HCT116 (cell line): ENCODE results near the gene CRYZ. TPM values are rescaled to one million over a fixed set of nuclear protein-coding genes. Genes with fewer than 3 reads are reported as not detected.
"Not testable (repeated sequence)": the region's sequence is repeated elsewhere in the genome, so short reads cannot be mapped to it uniquely, and the experiment has no call there.

ENCODE experiments used
- ATAC-seq: fragments of 200-7000 bp; cut with Tn5 transposase; 2 replicates; pipeline ENCODE4 v1.9.1; 2020; ENCODE audit warnings: mild to moderate bottlenecking, moderate library complexity
- BruUV-seq: library from RNA; stranded (reverse); fragments of 400-500 nt; replicated peaks from 2 replicates; lab custom pipeline; 2021; lab: Mats Ljungman, UMichigan
- CTCF ChIA-PET: fragments of 300-600 bp; sonication (Branson Sonifier 250); formaldehyde crosslinking; loops from one replicate; lab custom pipeline; 2021; ENCODE audit warnings: antibody characterized with exemption; lab: Charles Lee
- POLR2A ChIA-PET: fragments of 300-600, 350-600 bp; sonication (Branson Sonifier 250); formaldehyde crosslinking; loops from one replicate; lab custom pipeline; 2021; ENCODE audit warnings: antibody characterized with exemption; lab: Charles Lee
- RAD21 ChIA-PET, 2 experiments: fragments of 300-600 bp; sonication (Branson Sonifier 250); formaldehyde crosslinking; loops; one replicate each; lab custom pipeline; 2023; ENCODE audit warnings: low total read pairs in 2 of 2; ENCODE audit not compliant: uncharacterized antibody in 2 of 2, unreplicated experiment in 2 of 2, low non-redundant PET in 1 of 2; lab: Charles Lee
- DNase-seq: peaks from one replicate; pipeline ENCODE4 v3.0.0-alpha.2; 2010; ENCODE audit warnings: low read depth, low spot score
- H2AFZ ChIP-seq: fragments of 200-600 bp; shearing (Covaris generic), sonication (generic); 2 replicates; pipeline ENCODE4 v1.6.1; 2017; ENCODE audit warnings: low read depth, mixed run types, mixed read lengths, antibody characterized with exemption, low read length; ENCODE audit not compliant: poor library complexity, severe bottlenecking
- H3K27ac ChIP-seq: 2 replicates; pipeline ENCODE4 v1.5.1; 2012; ENCODE audit warnings: low read depth, low read length
- H3K27me3 ChIP-seq: fragments of 200-600 bp; sonication (generic); 2 replicates; pipeline ENCODE4 v1.6.1; 2016; ENCODE audit warnings: mixed run types, low read length, mixed read lengths; ENCODE audit not compliant: insufficient read depth
- H3K36me3 ChIP-seq, 2 experiments: fragments of 200-500 bp in 1 of 2; fragments of 200-600 bp in 1 of 2; sonication (Bioruptor generic) in 1 of 2; sonication (generic) in 1 of 2; 2 replicates each; pipeline versions ENCODE4 v1.5.1 to v1.6.1; 2014 to 2016; ENCODE audit warnings: low read length in 2 of 2, inconsistent platforms in 1 of 2, mixed read lengths in 1 of 2, mixed run types in 1 of 2; ENCODE audit not compliant: insufficient read depth in 2 of 2, control insufficient read depth in 1 of 2
- H3K4me1 ChIP-seq, 2 experiments: fragments of 200-600 bp in 1 of 2; sonication (generic) in 1 of 2; 2 replicates each; pipeline versions ENCODE4 v1.5.1 to v1.6.1; 2012 to 2017; ENCODE audit warnings: low read length in 2 of 2, inconsistent platforms in 1 of 2, mild to moderate bottlenecking in 1 of 2, mixed read lengths in 1 of 2, mixed run types in 1 of 2, moderate library complexity in 1 of 2; ENCODE audit not compliant: insufficient read depth in 2 of 2, control insufficient read depth in 1 of 2
- H3K4me2 ChIP-seq: fragments of 200-600 bp; sonication (generic); 2 replicates; pipeline ENCODE4 v1.6.1; 2017; ENCODE audit warnings: mixed run types, low read length, mixed read lengths
- H3K4me3 ChIP-seq, 2 experiments: fragments of 200-600 bp in 1 of 2; sonication (generic) in 1 of 2; replicated peaks in 1 of 2; 2 replicates each; pipeline ENCODE4 v1.5.1; 2011 to 2016; ENCODE audit warnings: low read length in 2 of 2, control low read depth in 1 of 2, low read depth in 1 of 2, mild to moderate bottlenecking in 1 of 2, mixed read lengths in 1 of 2, mixed run types in 1 of 2
- H3K79me2 ChIP-seq: fragments of 200-600 bp; sonication (generic); 2 replicates; pipeline ENCODE4 v1.6.1; 2017; ENCODE audit warnings: mild to moderate bottlenecking, mixed run types, low read length, moderate library complexity, mixed read lengths; ENCODE audit not compliant: insufficient read depth
- H3K9ac ChIP-seq: fragments of 200-600 bp; sonication (generic); 2 replicates; pipeline ENCODE4 v1.6.1; 2016; ENCODE audit warnings: low read length, mixed read lengths
- H3K9me2 ChIP-seq: fragments of 200-600 bp; sonication (generic), shearing (Covaris generic); 2 replicates; pipeline ENCODE4 v1.6.1; 2017; ENCODE audit warnings: mixed run types, mild to moderate bottlenecking, moderate library complexity; ENCODE audit not compliant: insufficient read depth
- H3K9me3 ChIP-seq, 2 experiments: fragments of 200-500 bp in 1 of 2; fragments of 200-600 bp in 1 of 2; sonication (Bioruptor generic) in 1 of 2; sonication (generic) in 1 of 2; 2 replicates each; pipeline ENCODE4 v1.6.1; 2014 to 2017; ENCODE audit warnings: low read length in 2 of 2, mixed read lengths in 2 of 2, inconsistent platforms in 1 of 2, low read depth in 1 of 2, mild to moderate bottlenecking in 1 of 2, mixed run types in 1 of 2, moderate library complexity in 1 of 2; ENCODE audit not compliant: control insufficient read depth in 1 of 2, insufficient read depth in 1 of 2
- H4K20me1 ChIP-seq: fragments of 200-600 bp; sonication (generic), shearing (Covaris generic); 2 replicates; pipeline ENCODE4 v1.6.1; 2017; ENCODE audit warnings: mixed run types, mild to moderate bottlenecking, moderate library complexity; ENCODE audit not compliant: insufficient read depth
- CBX3 ChIP-seq: IDR thresholded peaks from 2 replicates; pipeline ENCODE4 v1.6.1; 2012; ENCODE audit warnings: low read depth
- CTCF ChIP-seq, 3 experiments: fragments of 200-600 bp in 1 of 3; sonication (generic) in 1 of 3; IDR thresholded peaks in 2 of 3; conservative IDR thresholded peaks in 1 of 3; 2 replicates each; pipeline ENCODE4 v1.5.1; 2012 to 2017; ENCODE audit warnings: low read depth in 2 of 3, low read length in 2 of 3, antibody characterized with exemption in 1 of 3, borderline replicate concordance in 1 of 3, control low read depth in 1 of 3, mild to moderate bottlenecking in 1 of 3, mixed read lengths in 1 of 3, mixed run types in 1 of 3, moderate library complexity in 1 of 3; ENCODE audit not compliant: insufficient read depth in 1 of 3
- EGR1 ChIP-seq: IDR thresholded peaks from 2 replicates; pipeline ENCODE4 v1.6.1; 2012; ENCODE audit warnings: low read depth
- ELF1 ChIP-seq: IDR thresholded peaks from 2 replicates; pipeline ENCODE4 v1.6.1; 2012; ENCODE audit warnings: low read depth, borderline replicate concordance
- EZH2phosphoT487 ChIP-seq: fragments of 200-600 bp; IDR thresholded peaks from 2 replicates; pipeline ENCODE4 v1.6.1; 2018; ENCODE audit warnings: antibody characterized with exemption, borderline replicate concordance
- FOSL1 ChIP-seq: IDR thresholded peaks from 2 replicates; pipeline ENCODE4 v1.6.1; 2012; ENCODE audit warnings: low read depth
- JUND ChIP-seq: IDR thresholded peaks from 2 replicates; pipeline ENCODE4 v1.6.1; 2012
- MAX ChIP-seq: IDR thresholded peaks from 2 replicates; pipeline ENCODE4 v1.6.1; 2012
- POLR2A ChIP-seq: IDR thresholded peaks from 2 replicates; pipeline ENCODE4 v1.7.0; 2011; ENCODE audit warnings: borderline replicate concordance; ENCODE audit not compliant: insufficient read depth, insufficient read length; ENCODE audit errors: extremely low read depth
- RAD21 ChIP-seq: IDR thresholded peaks from 2 replicates; pipeline ENCODE4 v1.6.1; 2012; ENCODE audit warnings: low read depth, mild to moderate bottlenecking
- SP1 ChIP-seq: IDR thresholded peaks from 2 replicates; pipeline ENCODE4 v1.6.1; 2012; ENCODE audit warnings: low read depth
- SRF ChIP-seq: IDR thresholded peaks from 2 replicates; pipeline ENCODE4 v1.6.1; 2012; ENCODE audit warnings: low read depth
- YY1 ChIP-seq: IDR thresholded peaks from 2 replicates; pipeline ENCODE4 v1.6.1; 2011; ENCODE audit warnings: low read length, low read depth, moderate library complexity, mild to moderate bottlenecking; ENCODE audit not compliant: insufficient replicate concordance; ENCODE audit errors: extremely low read depth
- ZFX ChIP-seq: fragments of 450-650 bp; IDR thresholded peaks from 2 replicates; pipeline ENCODE4 v1.6.1; 2017
- intact Hi-C: fragments of 100-400 bp; cut with micrococcal nuclease; formaldehyde crosslinking; loops from 2 replicates; pipeline ENCODE4 v1.10.0; 2022
- total RNA-seq: library from RNA; stranded (reverse); gene quantifications from one replicate; pipeline ENCODE4 v1.2.1, GENCODE V29; 2021; ENCODE audit not compliant: unreplicated experiment
- TF ChIP-seq, protein P1 (sequence below): IDR thresholded peaks from 2 replicates; pipeline ENCODE4 v1.6.1; 2012; ENCODE audit warnings: low read depth

The CRYZ gene
- total RNA-seq, 1 experiment from 2014 or later = 28.2 TPM

DNA sequence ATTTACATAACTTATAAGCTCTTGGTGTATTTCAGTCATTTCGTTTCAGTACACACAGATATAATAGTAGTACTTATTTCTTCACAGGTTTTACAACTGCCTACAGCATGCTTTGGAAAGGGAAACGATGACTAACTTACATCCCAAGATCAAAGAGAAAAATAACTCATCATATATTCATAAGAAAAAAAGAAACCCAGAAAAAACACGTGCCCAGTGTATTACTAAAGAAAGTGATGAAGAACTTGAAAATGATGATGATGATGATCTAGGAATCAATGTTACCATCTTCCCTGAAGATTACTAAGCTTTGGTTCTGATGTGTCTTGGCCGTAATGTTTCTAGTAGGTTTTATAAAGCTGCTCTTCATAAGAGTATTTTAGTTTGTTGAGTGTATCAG is 31.0 kb upstream of the CRYZ start:
- no peak for ATAC-seq
- Histone ChIP-seq H3K9ac (no peak overlapping the region), H2AFZ (no peak overlapping the region)
- TF ChIP-seq RAD21 (no peak), SRF (no peak), JUND (no peak), FOSL1 (no peak), SP1 (no peak), CBX3 (no peak), ELF1 (no peak), POLR2A (no peak), EGR1 (no peak), YY1 (no peak), ZFX (no peak), MAX (no peak), CTCF (IDR thresholded peaks at IDR 0.05 in 2 of 3, conservative IDR thresholded peaks at IDR 0.05 in 1 of 3; ENCODE audit: borderline replicate concordance in 1 of 3, insufficient read depth in 1 of 3, low read depth in 2 of 3, low read length in 2 of 3) (no peak), EZH2phosphoT487 (no peak)
- TF ChIP-seq, protein P1, sequence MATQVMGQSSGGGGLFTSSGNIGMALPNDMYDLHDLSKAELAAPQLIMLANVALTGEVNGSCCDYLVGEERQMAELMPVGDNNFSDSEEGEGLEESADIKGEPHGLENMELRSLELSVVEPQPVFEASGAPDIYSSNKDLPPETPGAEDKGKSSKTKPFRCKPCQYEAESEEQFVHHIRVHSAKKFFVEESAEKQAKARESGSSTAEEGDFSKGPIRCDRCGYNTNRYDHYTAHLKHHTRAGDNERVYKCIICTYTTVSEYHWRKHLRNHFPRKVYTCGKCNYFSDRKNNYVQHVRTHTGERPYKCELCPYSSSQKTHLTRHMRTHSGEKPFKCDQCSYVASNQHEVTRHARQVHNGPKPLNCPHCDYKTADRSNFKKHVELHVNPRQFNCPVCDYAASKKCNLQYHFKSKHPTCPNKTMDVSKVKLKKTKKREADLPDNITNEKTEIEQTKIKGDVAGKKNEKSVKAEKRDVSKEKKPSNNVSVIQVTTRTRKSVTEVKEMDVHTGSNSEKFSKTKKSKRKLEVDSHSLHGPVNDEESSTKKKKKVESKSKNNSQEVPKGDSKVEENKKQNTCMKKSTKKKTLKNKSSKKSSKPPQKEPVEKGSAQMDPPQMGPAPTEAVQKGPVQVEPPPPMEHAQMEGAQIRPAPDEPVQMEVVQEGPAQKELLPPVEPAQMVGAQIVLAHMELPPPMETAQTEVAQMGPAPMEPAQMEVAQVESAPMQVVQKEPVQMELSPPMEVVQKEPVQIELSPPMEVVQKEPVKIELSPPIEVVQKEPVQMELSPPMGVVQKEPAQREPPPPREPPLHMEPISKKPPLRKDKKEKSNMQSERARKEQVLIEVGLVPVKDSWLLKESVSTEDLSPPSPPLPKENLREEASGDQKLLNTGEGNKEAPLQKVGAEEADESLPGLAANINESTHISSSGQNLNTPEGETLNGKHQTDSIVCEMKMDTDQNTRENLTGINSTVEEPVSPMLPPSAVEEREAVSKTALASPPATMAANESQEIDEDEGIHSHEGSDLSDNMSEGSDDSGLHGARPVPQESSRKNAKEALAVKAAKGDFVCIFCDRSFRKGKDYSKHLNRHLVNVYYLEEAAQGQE = no peak
- TF ChIP-seq, all 23 proteins: peak for 0
- no TSS peak for BruUV-seq
- RAD21 ChIA-PET = no interaction called here
- no peaks in the 10 kb centered on the region for H3K4me1 ChIP-seq
- H3K79me2 ChIP-seq = 0 out of 2 replicates have a peak, but pooled peaks cover 4% of the 10 kb centered on the region
- peaks cover 5% of the 10 kb centered on the region for H4K20me1 ChIP-seq
- H3K36me3 ChIP-seq = peaks cover 5% of the 10 kb centered on the region in 2 experiments; a peak in 2 of 4 replicates
- no peaks in the 10 kb centered on the region for H3K9me2 ChIP-seq
- CTCF ChIA-PET = interaction anchor here (1.6 kb wide), 1 partner anchor 8 kb away, joined by 4 read pairs; no protein-coding TSS in a partner anchor
- no peaks in the 10 kb centered on the region for H3K27me3 ChIP-seq
- POLR2A ChIA-PET = no interaction called here
- intact Hi-C loops = no loop called here
- H3K4me2 ChIP-seq = no peak overlapping the region
- no peak overlapping the region for H3K27ac ChIP-seq
- no peaks in the 10 kb centered on the region for H3K9me3 ChIP-seq
- DNase-seq = no peak
- no peak overlapping the region for H3K4me3 ChIP-seq

GRCh38 chr1:74756650-74757049 is 23.8 kb upstream of the CRYZ start:
- ATAC-seq, CTCF ChIA-PET, H3K9ac ChIP-seq, DNase-seq, RAD21 ChIA-PET, BruUV-seq, H2AFZ ChIP-seq, H3K9me3 ChIP-seq, H3K79me2 ChIP-seq, H4K20me1 ChIP-seq, H3K4me1 ChIP-seq, H3K4me3 ChIP-seq, H3K9me2 ChIP-seq, POLR2A ChIA-PET, intact Hi-C loops, H3K27ac ChIP-seq, H3K4me2 ChIP-seq, H3K27me3 ChIP-seq: not testable (repeated sequence)
- peaks cover 14 to 34% of the 10 kb centered on the region in 2 experiments; a peak in 3 of 4 replicates for H3K36me3 ChIP-seq
